GM12865 (cell line): Measurements from ENCODE around the gene TBXAS1.

Experiments
- DNase-seq: peaks from one replicate; pipeline ENCODE4 v3.0.0; 2010; ENCODE audit warnings: low read depth
- H3K4me3 ChIP-seq: 2 replicates; pipeline ENCODE4 v1.5.1; 2011; ENCODE audit warnings: mild to moderate bottlenecking, low read depth, low read length, control low read depth
- TF ChIP-seq, protein P1 (sequence below): IDR thresholded peaks from 2 replicates; pipeline ENCODE4 v1.5.1; 2011; ENCODE audit warnings: low read length, control low read depth, low read depth, inconsistent platforms; ENCODE audit not compliant: insufficient read depth; ENCODE audit errors: missing control alignments

The TBXAS1 gene

DNA sequence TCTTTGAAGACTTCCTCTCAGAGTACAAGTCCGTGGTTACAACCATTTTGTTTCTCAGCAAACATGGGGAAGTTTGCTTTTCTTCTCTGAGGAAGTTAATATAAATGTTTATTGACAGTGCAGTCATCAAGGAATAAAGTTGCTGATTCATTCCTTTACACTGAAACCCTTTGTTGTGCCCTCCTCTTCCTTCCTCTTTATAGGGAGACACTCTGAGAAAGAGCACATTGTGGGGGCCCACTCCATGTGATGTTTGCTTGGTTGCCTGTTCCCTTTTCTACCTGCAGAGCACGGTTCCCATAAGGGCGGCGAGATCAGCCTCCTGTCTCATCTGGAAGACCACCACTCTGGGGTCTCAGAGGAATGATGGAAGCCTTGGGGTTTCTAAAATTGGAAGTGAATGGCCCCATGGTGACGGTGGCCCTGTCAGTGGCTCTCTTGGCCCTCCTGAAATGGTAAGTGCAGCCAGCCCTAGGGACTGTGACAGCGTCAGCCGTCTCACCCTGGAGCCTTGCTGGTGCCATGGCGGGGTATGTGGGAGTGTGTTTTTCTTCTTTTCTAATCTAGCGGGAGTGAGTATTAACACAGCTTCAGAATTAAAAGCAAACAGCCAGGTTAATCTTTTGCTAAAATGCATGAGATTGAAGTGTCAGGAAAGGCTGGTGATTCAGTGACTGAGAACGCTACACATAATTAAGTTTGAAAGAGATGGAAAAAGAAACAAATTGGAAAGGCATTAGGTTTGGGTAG, at the start of gene TBXAS1:
TSS of gene TBXAS1 (plus strand) at position 240 of the 750 bp plus-strand sequence. CDS start at position 367, 127 bp downstream.
- peak; percentile 15 for DNase-seq
- H3K4me3 ChIP-seq = no peak within 1 kb of the TSS
- TF ChIP-seq, protein P1, sequence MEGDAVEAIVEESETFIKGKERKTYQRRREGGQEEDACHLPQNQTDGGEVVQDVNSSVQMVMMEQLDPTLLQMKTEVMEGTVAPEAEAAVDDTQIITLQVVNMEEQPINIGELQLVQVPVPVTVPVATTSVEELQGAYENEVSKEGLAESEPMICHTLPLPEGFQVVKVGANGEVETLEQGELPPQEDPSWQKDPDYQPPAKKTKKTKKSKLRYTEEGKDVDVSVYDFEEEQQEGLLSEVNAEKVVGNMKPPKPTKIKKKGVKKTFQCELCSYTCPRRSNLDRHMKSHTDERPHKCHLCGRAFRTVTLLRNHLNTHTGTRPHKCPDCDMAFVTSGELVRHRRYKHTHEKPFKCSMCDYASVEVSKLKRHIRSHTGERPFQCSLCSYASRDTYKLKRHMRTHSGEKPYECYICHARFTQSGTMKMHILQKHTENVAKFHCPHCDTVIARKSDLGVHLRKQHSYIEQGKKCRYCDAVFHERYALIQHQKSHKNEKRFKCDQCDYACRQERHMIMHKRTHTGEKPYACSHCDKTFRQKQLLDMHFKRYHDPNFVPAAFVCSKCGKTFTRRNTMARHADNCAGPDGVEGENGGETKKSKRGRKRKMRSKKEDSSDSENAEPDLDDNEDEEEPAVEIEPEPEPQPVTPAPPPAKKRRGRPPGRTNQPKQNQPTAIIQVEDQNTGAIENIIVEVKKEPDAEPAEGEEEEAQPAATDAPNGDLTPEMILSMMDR = no peak

GRCh38 chr7:139782932-139783331, 46.1 kb upstream of the TBXAS1 start:
- H3K4me3 ChIP-seq = no peak overlapping the region
- no peak for DNase-seq
- TF ChIP-seq, protein P1 = no peak

- no peak for DNase-seq
- H3K4me3 ChIP-seq = no peak overlapping the region
- TF ChIP-seq, protein P1 = no peak
Observed at GRCh38 chr7:139783647-139784385, 45.2 kb upstream of the TBXAS1 start.

DNA sequence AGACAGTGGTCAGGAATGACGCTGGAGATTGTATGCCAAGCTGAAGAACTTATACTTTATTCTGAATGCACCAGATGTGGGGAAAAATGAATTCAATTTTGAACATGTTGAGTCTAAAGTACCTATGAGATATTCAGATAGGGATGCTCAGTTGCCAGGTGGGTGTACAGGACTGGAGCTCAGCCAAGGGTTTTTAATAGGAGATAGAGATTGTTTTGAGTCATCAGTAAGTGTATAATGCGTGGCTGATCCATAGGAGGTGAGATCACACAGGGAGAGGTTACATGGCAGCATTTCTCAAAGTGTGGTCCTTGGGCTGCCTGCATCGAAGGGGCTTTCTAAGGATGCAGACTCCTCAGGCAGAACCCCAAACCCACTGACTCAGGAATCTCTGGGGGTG, 44.4 kb upstream of the TBXAS1 start:
- DNase-seq = no peak
- no peak overlapping the region for H3K4me3 ChIP-seq
- TF ChIP-seq, protein P1 = no peak

- no peak for DNase-seq
- TF ChIP-seq, protein P1 = no peak
- H3K4me3 ChIP-seq = no peak overlapping the region
Observed at GRCh38 chr7:139791316-139791715, 37.7 kb upstream of the TBXAS1 start.

DNA sequence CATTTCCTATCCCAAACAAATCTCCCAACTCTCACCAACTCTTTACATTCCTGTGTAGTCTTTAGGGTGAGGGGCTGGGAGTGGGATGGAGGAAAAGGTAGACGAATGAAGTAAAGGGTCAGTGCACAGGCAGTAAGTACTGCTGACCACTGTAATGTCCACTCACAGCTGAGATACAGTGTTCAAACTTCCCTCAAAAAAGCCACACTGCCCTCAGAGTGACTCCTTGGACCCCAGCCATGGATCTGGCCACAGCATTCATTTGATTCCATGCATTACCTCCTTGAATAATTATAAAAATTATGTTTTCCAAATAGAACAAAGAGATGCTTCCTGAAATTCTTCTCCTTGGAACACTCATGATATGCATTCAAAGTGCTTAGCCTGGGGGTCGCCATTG, 31.5 kb upstream of the TBXAS1 start:
- TF ChIP-seq, protein P1 = no peak
- DNase-seq = no peak
- H3K4me3 ChIP-seq = no peak overlapping the region
